Mucosa of rectum (tissue), 2 donors: Measurements from ENCODE around the gene VAV2.
A peak's percentile ranks its signal among the peaks of the same experiment; 100 is the strongest.

Experiments
- H3K27ac ChIP-seq, 2 donors: one replicate each; pipeline ENCODE4 v1.7.0; 2013; ENCODE audit warnings: inconsistent platforms in 2 of 2, low read depth in 2 of 2, low read length in 2 of 2
- H3K27me3 ChIP-seq, 2 donors: one replicate each; pipeline ENCODE4 v1.7.0; 2013; ENCODE audit warnings: low read length in 2 of 2; ENCODE audit not compliant: control insufficient read depth in 2 of 2, insufficient read depth in 2 of 2
- H3K36me3 ChIP-seq, 2 donors: one replicate each; pipeline ENCODE4 v1.7.0; 2013; ENCODE audit warnings: low read length in 2 of 2; ENCODE audit not compliant: control insufficient read depth in 2 of 2, insufficient read depth in 2 of 2
- H3K4me1 ChIP-seq, 2 donors: one replicate each; pipeline ENCODE4 v1.7.0; 2013; ENCODE audit warnings: low read length in 2 of 2, mild to moderate bottlenecking in 1 of 2; ENCODE audit not compliant: control insufficient read depth in 2 of 2, insufficient read depth in 2 of 2
- H3K4me3 ChIP-seq, 2 donors: one replicate each; pipeline ENCODE4 v1.7.0; 2013; ENCODE audit warnings: low read length in 2 of 2
- H3K9ac ChIP-seq, 2 donors: one replicate each; pipeline ENCODE4 v1.7.0; 2013; ENCODE audit warnings: low read length in 2 of 2, low read depth in 1 of 2, mild to moderate bottlenecking in 1 of 2
- H3K9me3 ChIP-seq, 2 donors: one replicate each; pipeline ENCODE4 v1.7.0; 2013; ENCODE audit warnings: low read length in 2 of 2; ENCODE audit not compliant: control insufficient read depth in 2 of 2
- donor health status: healthy.
- donor health status: Normal muscosa, but diverticular disease.

VAV2 gene

DNA sequence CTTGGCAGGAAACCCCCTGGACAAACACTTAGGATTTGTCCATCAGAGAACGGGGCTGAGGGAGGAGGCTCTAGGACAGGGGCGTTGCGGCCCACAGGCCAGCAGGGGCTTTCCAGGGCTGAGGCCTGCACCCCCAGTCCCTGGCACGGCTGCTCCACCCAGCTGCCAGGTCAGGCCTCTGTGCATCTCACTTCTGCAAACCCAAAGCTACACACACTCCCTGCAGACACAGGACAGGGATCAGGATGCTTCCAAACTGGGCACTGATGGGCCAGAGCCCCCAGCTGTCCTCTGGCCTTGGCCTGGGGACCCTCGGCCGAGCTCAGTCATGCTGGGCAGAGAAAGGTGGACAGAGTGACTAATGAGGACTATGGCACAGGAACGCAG, 147.7 kb downstream of the VAV2 start:
- H3K9ac ChIP-seq = no peak overlapping the region
- H3K4me3 ChIP-seq = no peak overlapping the region
- no peaks in the 10 kb centered on the region for H3K27me3 ChIP-seq
- H3K9me3 ChIP-seq = no peaks in the 10 kb centered on the region
- H3K4me1 ChIP-seq = peaks cover 24 to 25% of the 10 kb centered on the region in 2 donors
- H3K36me3 ChIP-seq = no peaks in the 10 kb centered on the region
- no peak overlapping the region for H3K27ac ChIP-seq

- Histone ChIP-seq H3K9me3 (no peaks in the 10 kb centered on the region), H3K27me3 (no peaks in the 10 kb centered on the region), H3K36me3 (no peaks in the 10 kb centered on the region), H3K4me1 (peaks cover 24 to 28% of the 10 kb centered on the region in 2 donors), H3K4me3 (no peak overlapping the region), H3K9ac (no peak overlapping the region), H3K27ac (no peak overlapping the region)
Observed at GRCh38 chr9:133843751-133844397, 148.2 kb downstream of the VAV2 start.

GRCh38 chr9:133843250-133843649, 148.9 kb downstream of the VAV2 start:
- Histone ChIP-seq H3K27me3 (no peaks in the 10 kb centered on the region), H3K9ac (peak overlapping the region in 1 of 2 donors; percentile 53), H3K9me3 (no peaks in the 10 kb centered on the region), H3K4me1 (peaks cover 24 to 28% of the 10 kb centered on the region in 2 donors), H3K36me3 (no peaks in the 10 kb centered on the region), H3K27ac (peak overlapping the region; percentile 73 to 80), H3K4me3 (no peak overlapping the region)

DNA sequence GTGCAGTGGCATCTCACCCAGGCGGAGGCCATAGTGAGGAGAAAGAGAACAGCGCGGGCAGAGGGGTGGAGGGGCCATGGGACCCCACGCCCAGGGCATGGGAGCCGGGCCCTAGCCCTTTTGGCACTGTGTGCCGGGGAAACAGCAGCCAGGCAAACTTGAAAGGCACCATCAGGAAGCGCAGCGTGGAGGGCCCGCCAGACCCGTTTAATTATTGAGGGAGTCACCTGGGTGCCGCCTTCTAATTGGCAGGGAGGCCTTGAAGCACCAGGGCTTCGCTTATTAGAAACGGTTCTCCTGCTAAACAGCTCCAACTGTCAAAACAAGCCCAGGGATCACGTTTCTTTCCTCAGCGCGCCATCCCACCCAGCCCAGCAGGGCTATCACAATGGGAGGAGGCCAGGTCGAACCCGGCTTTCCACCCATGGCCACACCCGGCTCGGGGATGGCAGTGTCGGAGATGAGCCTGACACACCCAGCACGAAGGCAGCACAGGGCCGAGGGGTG, 149.3 kb downstream of the VAV2 start:
- peak overlapping the region; percentile 73 to 80 for H3K27ac ChIP-seq

GRCh38 chr9:133842174-133842573, 149.9 kb downstream of the VAV2 start:
- Histone ChIP-seq H3K9ac (peak overlapping the region in 1 of 2 donors; percentile 53), H3K27ac (peak overlapping the region; percentile 73 to 80), H3K27me3 (no peaks in the 10 kb centered on the region), H3K4me1 (peaks cover 27 to 35% of the 10 kb centered on the region in 2 donors), H3K36me3 (no peaks in the 10 kb centered on the region), H3K4me3 (no peak overlapping the region), H3K9me3 (no peaks in the 10 kb centered on the region)

More for the DNA sequence above, 149.3 kb downstream of the VAV2 start:
- H3K36me3 ChIP-seq = no peaks in the 10 kb centered on the region
- H3K9ac ChIP-seq = peak overlapping the region in 1 of 2 donors; percentile 53
- H3K27me3 ChIP-seq = no peaks in the 10 kb centered on the region
- H3K9me3 ChIP-seq = no peaks in the 10 kb centered on the region
- H3K4me3 ChIP-seq = no peak overlapping the region
- peaks cover 27 to 33% of the 10 kb centered on the region in 2 donors for H3K4me1 ChIP-seq

DNA sequence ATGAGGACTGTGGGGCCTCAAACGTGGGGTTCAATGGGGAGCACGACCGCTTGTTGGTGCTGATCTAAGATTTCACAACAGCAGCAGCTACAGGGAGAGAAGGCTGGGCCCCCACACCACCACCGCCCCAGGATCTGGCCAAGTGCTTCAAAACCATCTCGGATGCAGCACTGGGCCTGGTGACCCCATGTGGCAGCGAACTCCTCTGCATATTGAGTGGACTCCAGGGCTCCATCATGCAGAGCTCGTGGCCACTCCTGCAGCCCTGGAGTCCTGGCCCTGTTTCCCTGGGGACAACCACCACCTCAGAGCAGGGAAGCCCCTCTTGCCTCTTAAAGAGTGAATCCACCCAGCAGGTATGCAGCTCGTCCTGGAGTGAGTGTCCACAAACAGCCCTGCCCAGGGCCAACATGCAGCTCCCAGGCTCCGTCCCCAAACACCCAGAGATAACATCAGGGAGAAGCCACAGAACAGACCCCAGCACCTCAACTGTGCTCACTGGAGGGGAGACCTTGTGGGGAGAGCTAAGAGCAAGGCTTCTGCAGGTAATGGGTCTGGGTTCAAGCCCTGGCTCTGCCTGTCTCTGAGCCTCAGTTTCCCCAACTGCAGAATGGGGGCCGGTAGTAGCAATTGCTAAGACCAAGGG, 150.8 kb downstream of the VAV2 start:
- Histone ChIP-seq H3K27ac (no peak overlapping the region), H3K4me3 (no peak overlapping the region), H3K4me1 (peaks cover 27 to 38% of the 10 kb centered on the region in 2 donors), H3K36me3 (no peaks in the 10 kb centered on the region), H3K27me3 (no peaks in the 10 kb centered on the region), H3K9me3 (no peaks in the 10 kb centered on the region), H3K9ac (no peak overlapping the region)

- H3K27me3 ChIP-seq = no peaks in the 10 kb centered on the region
- peak overlapping the region in 1 of 2 donors; percentile 38 for H3K27ac ChIP-seq
- no peaks in the 10 kb centered on the region for H3K36me3 ChIP-seq
- no peaks in the 10 kb centered on the region for H3K9me3 ChIP-seq
- H3K4me3 ChIP-seq = no peak overlapping the region
- peaks cover 27 to 38% of the 10 kb centered on the region in 2 donors for H3K4me1 ChIP-seq
- H3K9ac ChIP-seq = no peak overlapping the region
Observed at GRCh38 chr9:133839822-133840329, 152.2 kb downstream of the VAV2 start.

GRCh38 chr9:133838859-133839507, 153.1 kb downstream of the VAV2 start:
- no peaks in the 10 kb centered on the region for H3K27me3 ChIP-seq
- H3K4me1 ChIP-seq = peaks cover 27 to 38% of the 10 kb centered on the region in 2 donors
- H3K27ac ChIP-seq = no peak overlapping the region
- H3K36me3 ChIP-seq = no peaks in the 10 kb centered on the region
- H3K9ac ChIP-seq = no peak overlapping the region
- H3K9me3 ChIP-seq = no peaks in the 10 kb centered on the region
- no peak overlapping the region for H3K4me3 ChIP-seq

DNA sequence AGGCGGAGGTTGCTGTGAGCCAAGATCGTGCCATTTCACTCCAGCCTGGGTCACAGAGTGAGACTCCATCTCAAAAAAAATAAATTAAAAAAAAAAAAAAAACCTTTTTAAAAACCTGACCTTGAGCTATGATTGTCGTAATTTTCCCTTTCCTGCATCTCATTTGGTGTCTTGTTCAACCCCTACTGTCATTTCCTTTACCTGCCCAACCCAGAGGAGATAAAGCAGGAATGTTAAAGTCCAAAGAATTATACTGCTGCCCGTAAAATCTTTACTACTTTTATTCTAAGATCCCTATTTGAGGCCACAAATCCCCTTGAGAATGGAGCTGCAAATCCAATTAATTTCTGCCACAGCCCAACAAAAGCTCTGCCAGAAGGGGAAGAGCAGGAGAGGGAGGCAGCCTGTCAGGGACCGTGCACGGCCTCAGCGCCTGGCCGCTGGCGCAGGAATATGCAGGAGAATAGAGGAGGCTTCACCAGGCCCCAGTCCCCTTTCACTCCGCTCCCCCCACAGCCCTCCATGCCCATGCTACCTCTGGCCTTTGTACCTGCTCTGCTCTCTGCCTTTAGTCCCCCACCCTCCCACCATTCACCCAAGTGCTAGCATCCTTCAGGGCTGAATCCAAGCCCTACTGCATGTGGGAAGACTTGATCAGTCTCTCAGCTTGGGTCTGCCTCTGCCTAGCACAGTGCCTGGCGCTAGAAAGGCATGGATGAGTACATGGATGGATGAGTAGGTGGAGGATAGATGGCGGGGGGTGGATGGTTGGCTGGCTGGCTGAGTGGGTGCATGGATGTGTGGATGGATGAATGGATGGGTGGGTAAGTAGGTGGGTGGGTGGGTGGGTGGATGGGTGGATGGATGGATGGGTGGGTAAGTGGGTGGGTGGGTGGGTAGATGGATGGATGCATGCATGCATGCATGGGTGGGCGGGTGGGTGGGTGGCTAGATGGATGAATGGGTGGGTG, 154.2 kb downstream of the VAV2 start:
- Histone ChIP-seq H3K27ac (peak overlapping the region; percentile 39 to 77), H3K36me3 (peaks cover 0 to 2% of the 10 kb centered on the region in 2 donors), H3K9ac (peak overlapping the region in 1 of 2 donors; percentile 32), H3K4me1 (peaks cover 20 to 28% of the 10 kb centered on the region in 2 donors), H3K27me3 (no peaks in the 10 kb centered on the region), H3K9me3 (no peaks in the 10 kb centered on the region), H3K4me3 (peak overlapping the region in 1 of 2 donors; percentile 37)
